HEK293 (cell line): Measurements from ENCODE around the gene PIK3R6.

Source experiments
- CTCF ChIA-PET: fragments of 350-600 bp; formaldehyde crosslinking; extraction: SDS; loops from one replicate; lab custom pipeline; 2021; ENCODE audit warnings: antibody characterized with exemption; lab: Yijun Ruan, JAX
- POLR2A ChIA-PET: fragments of 300-600 bp; formaldehyde crosslinking; extraction: SDS; loops from one replicate; lab custom pipeline; 2020; ENCODE audit warnings: antibody characterized with exemption, inconsistent platforms; lab: Yijun Ruan, JAX
- H3K27ac ChIP-seq: fragments of 200-500 bp; sonication (Bioruptor generic); 2 replicates; pipeline ENCODE4 v1.5.1; 2014; ENCODE audit warnings: low read depth, low read length, control low read depth, inconsistent platforms; ENCODE audit errors: extremely low read depth
- H3K36me3 ChIP-seq, 2 experiments: fragments of 200-500 bp in 1 of 2; sonication (Bioruptor generic) in 1 of 2; 1 replicate in 1 of 2; 2 replicates in 1 of 2; pipeline ENCODE4 v1.5.1; 2014 to 2017; ENCODE audit warnings: inconsistent platforms in 2 of 2, low read length in 2 of 2; ENCODE audit not compliant: control insufficient read depth in 2 of 2, insufficient read depth in 1 of 2
- H3K4me1 ChIP-seq: fragments of 200-500 bp; sonication (Bioruptor generic); 2 replicates; pipeline ENCODE4 v1.5.1; 2014; ENCODE audit warnings: mild to moderate bottlenecking, low read length, inconsistent platforms; ENCODE audit not compliant: control insufficient read depth, insufficient read depth
- H3K4me3 ChIP-seq: 2 replicates; pipeline ENCODE4 v1.5.1; 2011; ENCODE audit warnings: low read depth, mild to moderate bottlenecking, control low read depth, low read length, moderate library complexity
- H3K9me3 ChIP-seq: fragments of 200-500 bp; sonication (Bioruptor generic); 2 replicates; pipeline ENCODE4 v1.5.1; 2014; ENCODE audit warnings: low read depth, low read length, inconsistent platforms; ENCODE audit not compliant: control insufficient read depth, insufficient read depth
- BCL11A ChIP-seq: fragments of 450-650 bp; formaldehyde crosslinking; IDR thresholded peaks from 2 replicates; pipeline ENCODE4 v1.5.1; 2016; ENCODE audit warnings: low read depth, missing biosample characterization, missing genetic modification characterization
- OSR2 ChIP-seq: fragments of 450-650 bp; formaldehyde crosslinking; IDR thresholded peaks from 2 replicates; pipeline ENCODE4 v1.5.1; 2016; ENCODE audit warnings: missing biosample characterization, missing genetic modification characterization
- PRDM10 ChIP-seq: fragments of 450-650 bp; formaldehyde crosslinking; IDR thresholded peaks from 2 replicates; pipeline ENCODE4 v1.5.1; 2016; ENCODE audit warnings: missing biosample characterization, missing genetic modification characterization
- REST ChIP-seq: fragments of 450-650 bp; formaldehyde crosslinking; IDR thresholded peaks from 2 replicates; pipeline ENCODE4 v1.5.1; 2016; ENCODE audit warnings: missing biosample characterization, missing genetic modification characterization
- SETDB1 ChIP-seq: IDR thresholded peaks from one replicate; pipeline ENCODE4 v1.6.1; 2017; ENCODE audit warnings: mild to moderate bottlenecking, low read length, moderate library complexity, mixed read lengths; ENCODE audit not compliant: insufficient read length
- TCF7L2 ChIP-seq: IDR thresholded peaks from 2 replicates; pipeline ENCODE4 v1.6.1; 2011; ENCODE audit warnings: low read depth, mild to moderate bottlenecking, inconsistent platforms, low read length, moderate library complexity, borderline replicate concordance
- ZBTB11 ChIP-seq: fragments of 450-650 bp; formaldehyde crosslinking; conservative IDR thresholded peaks from 2 replicates; pipeline ENCODE4 v1.5.1; 2016; ENCODE audit warnings: low read depth, missing biosample characterization, missing genetic modification characterization
- ZBTB17 ChIP-seq: fragments of 450-650 bp; formaldehyde crosslinking; IDR thresholded peaks from 2 replicates; pipeline ENCODE4 v1.5.1; 2016; ENCODE audit warnings: missing biosample characterization, missing genetic modification characterization
- ZBTB7A ChIP-seq: fragments of 450-650 bp; formaldehyde crosslinking; IDR thresholded peaks from 2 replicates; pipeline ENCODE4 v1.5.1; 2016; ENCODE audit warnings: low read depth, missing biosample characterization, missing genetic modification characterization
- ZFHX2 ChIP-seq: fragments of 450-650 bp; formaldehyde crosslinking; conservative IDR thresholded peaks from 2 replicates; pipeline ENCODE4 v1.5.1; 2016; ENCODE audit warnings: missing biosample characterization, missing genetic modification characterization
- ZNF175 ChIP-seq: fragments of 450-650 bp; formaldehyde crosslinking; IDR thresholded peaks from 2 replicates; pipeline ENCODE4 v1.5.1; 2016; ENCODE audit warnings: missing biosample characterization, missing genetic modification characterization
- ZNF202 ChIP-seq: fragments of 450-650 bp; formaldehyde crosslinking; IDR thresholded peaks from 2 replicates; pipeline ENCODE4 v1.5.1; 2016; ENCODE audit warnings: missing biosample characterization, missing genetic modification characterization, borderline replicate concordance
- ZNF341 ChIP-seq: fragments of 450-650 bp; formaldehyde crosslinking; IDR thresholded peaks from 2 replicates; pipeline ENCODE4; 2016; ENCODE audit warnings: low read depth, missing biosample characterization, missing genetic modification characterization
- ZNF560 ChIP-seq: fragments of 450-650 bp; formaldehyde crosslinking; IDR thresholded peaks from 2 replicates; pipeline ENCODE4 v1.5.1; 2017; ENCODE audit warnings: missing biosample characterization, missing genetic modification characterization, borderline replicate concordance
- ZNF704 ChIP-seq: fragments of 450-650 bp; formaldehyde crosslinking; IDR thresholded peaks from 2 replicates; pipeline ENCODE4 v1.5.1; 2016; ENCODE audit warnings: missing biosample characterization, missing genetic modification characterization
- ZNF791 ChIP-seq: fragments of 450-650 bp; formaldehyde crosslinking; IDR thresholded peaks from 2 replicates; pipeline ENCODE4 v1.5.1; 2016; ENCODE audit warnings: missing biosample characterization, missing genetic modification characterization
- ZSCAN30 ChIP-seq: fragments of 450-650 bp; IDR thresholded peaks from 2 replicates; pipeline ENCODE4 v1.5.1; 2018; ENCODE audit warnings: missing biosample characterization, mild to moderate bottlenecking, missing genetic modification characterization, moderate library complexity
- TF ChIP-seq, protein P1 (sequence below): fragments of 450-650 bp; formaldehyde crosslinking; IDR thresholded peaks from 2 replicates; pipeline ENCODE4 v1.5.1; 2016; ENCODE audit warnings: missing biosample characterization, missing genetic modification characterization, low read depth

The PIK3R6 gene

GRCh38 chr17:8877984-8878383, 10.5 kb upstream of the PIK3R6 start:
- CTCF ChIA-PET, result interaction anchor here (0.7 to 2.0 kb wide), 4 partner anchors 10 to 133 kb away, joined by 3 to 5 read pairs (median 4); no protein-coding TSS in a partner anchor
- no peaks in the 10 kb centered on the region for H3K9me3 ChIP-seq
- TF ChIP-seq ZBTB11 (tag by site-specific recombination) (no peak), ZNF341 (no peak), ZBTB17 (tag by site-specific recombination) (no peak), ZNF791 (tag by site-specific recombination) (no peak), ZNF704 (tag by site-specific recombination) (no peak), ZBTB7A (tag by site-specific recombination) (no peak), ZNF175 (tag by site-specific recombination) (no peak), ZSCAN30 (tag by site-specific recombination) (no peak), ZNF202 (tag by site-specific recombination) (no peak), TCF7L2 (no peak), OSR2 (no peak), BCL11A (no peak), ZFHX2 (tag by site-specific recombination) (no peak), ZNF560 (tag by site-specific recombination) (no peak), SETDB1 (no peak)
- TF ChIP-seq, protein P1, sequence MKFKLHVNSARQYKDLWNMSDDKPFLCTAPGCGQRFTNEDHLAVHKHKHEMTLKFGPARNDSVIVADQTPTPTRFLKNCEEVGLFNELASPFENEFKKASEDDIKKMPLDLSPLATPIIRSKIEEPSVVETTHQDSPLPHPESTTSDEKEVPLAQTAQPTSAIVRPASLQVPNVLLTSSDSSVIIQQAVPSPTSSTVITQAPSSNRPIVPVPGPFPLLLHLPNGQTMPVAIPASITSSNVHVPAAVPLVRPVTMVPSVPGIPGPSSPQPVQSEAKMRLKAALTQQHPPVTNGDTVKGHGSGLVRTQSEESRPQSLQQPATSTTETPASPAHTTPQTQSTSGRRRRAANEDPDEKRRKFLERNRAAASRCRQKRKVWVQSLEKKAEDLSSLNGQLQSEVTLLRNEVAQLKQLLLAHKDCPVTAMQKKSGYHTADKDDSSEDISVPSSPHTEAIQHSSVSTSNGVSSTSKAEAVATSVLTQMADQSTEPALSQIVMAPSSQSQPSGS (tag by site-specific recombination), result no peak
- no peak overlapping the region for H3K4me3 ChIP-seq
- POLR2A ChIA-PET, result no interaction called here
- H3K4me1 ChIP-seq, result no peaks in the 10 kb centered on the region
- no peak overlapping the region for H3K27ac ChIP-seq
- no peaks in the 10 kb centered on the region for H3K36me3 ChIP-seq

DNA sequence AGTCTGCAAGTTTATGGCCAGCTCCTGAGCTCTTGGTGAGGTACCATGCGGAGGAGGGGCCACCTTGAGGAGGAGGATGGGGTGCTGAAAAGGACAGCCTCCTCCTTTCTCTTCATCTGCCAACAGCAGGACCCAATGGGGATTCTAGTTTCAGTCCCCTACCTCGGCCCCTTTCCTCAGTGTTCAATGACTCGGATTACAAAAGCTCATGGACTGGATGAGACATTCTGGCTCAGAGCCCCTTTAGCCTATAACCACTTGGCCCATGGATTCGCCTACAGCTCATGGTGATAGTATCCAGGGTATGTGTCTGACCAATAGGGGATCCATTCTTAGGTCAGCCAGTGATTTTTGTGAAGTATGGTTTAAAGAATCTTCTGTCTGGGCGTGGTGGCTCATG, 8.5 kb upstream of the PIK3R6 start:
- POLR2A ChIA-PET, result no interaction called here
- H3K4me3 ChIP-seq, result no peak overlapping the region
- CTCF ChIA-PET, result interaction anchor here (0.6 to 1.4 kb wide), 4 partner anchors 19 to 484 kb away, joined by 3 to 4 read pairs (median 3); no protein-coding TSS in a partner anchor
- no peak for TF ChIP-seq PRDM10 (tag by site-specific recombination)
- peak; percentile 66 for TF ChIP-seq REST (tag by site-specific recombination)
- no peaks in the 10 kb centered on the region for H3K36me3 ChIP-seq
- H3K27ac ChIP-seq, result no peak overlapping the region
- H3K9me3 ChIP-seq, result no peaks in the 10 kb centered on the region
- no peaks in the 10 kb centered on the region for H3K4me1 ChIP-seq
